ENCODE measurements around the gene CELA2A. TPM values are rescaled to one million over a fixed set of nuclear protein-coding genes. Genes with fewer than 3 reads are reported as not detected.
"Not testable (repeated sequence)": the region's sequence is repeated elsewhere in the genome, so short reads cannot be mapped to it uniquely, and the experiment has no call there.

Gene CELA2A
- polyA plus RNA-seq, 1 of the 3 experiments (the other 2 are of a cell fraction) = not detected

DNA sequence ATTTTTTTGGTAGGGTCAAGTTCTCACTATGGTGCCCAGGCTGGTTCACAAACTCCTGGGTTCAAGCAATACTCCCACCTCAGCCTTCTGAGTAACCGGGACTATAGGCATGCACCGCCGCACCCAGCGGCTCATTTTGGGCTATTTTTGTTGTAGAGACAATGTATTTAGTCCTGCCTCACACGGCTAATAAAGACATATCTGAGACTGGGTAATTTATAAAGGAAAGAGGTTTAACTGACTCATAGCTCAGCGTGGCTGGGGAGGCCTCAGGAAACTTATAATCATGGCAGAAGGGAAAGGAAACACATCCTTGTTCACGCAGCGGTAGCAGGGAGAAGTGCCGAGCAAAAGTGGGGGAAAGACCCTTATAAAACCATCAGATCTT is 4.2 kb downstream of the CELA2A start:
- no peaks in the 10 kb centered on the region for H3K9me3 ChIP-seq
- H3K27ac ChIP-seq (ENCODE audit: low read depth in 2 of 2, low read length in 1 of 2) = no peak overlapping the region
- TF ChIP-seq NFIC (IDR thresholded peaks at IDR 0.05; ENCODE audit: borderline replicate concordance) = no peak
- TF ChIP-seq RCOR1 (IDR thresholded peaks at IDR 0.05; ENCODE audit: low read length) = no peak
- TF ChIP-seq, protein P1, sequence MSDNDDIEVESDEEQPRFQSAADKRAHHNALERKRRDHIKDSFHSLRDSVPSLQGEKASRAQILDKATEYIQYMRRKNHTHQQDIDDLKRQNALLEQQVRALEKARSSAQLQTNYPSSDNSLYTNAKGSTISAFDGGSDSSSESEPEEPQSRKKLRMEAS (IDR thresholded peaks at IDR 0.05; ENCODE audit: low read depth) = no peak
- TF ChIP-seq TAF1 (IDR thresholded peaks at IDR 0.05; ENCODE audit: borderline replicate concordance, low read depth, low read length) = no peak
- TF ChIP-seq CHD2 (IDR thresholded peaks at IDR 0.05; ENCODE audit: low read length, partially characterized antibody) = no peak
- no peak for TF ChIP-seq SIN3A (IDR thresholded peaks at IDR 0.05; ENCODE audit: borderline replicate concordance, low read depth, low read length)
- no peak for TF ChIP-seq TEAD4 (IDR thresholded peaks at IDR 0.05; ENCODE audit: borderline replicate concordance, insufficient read depth)
- TF ChIP-seq, protein P2, sequence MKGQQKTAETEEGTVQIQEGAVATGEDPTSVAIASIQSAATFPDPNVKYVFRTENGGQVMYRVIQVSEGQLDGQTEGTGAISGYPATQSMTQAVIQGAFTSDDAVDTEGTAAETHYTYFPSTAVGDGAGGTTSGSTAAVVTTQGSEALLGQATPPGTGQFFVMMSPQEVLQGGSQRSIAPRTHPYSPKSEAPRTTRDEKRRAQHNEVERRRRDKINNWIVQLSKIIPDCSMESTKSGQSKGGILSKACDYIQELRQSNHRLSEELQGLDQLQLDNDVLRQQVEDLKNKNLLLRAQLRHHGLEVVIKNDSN (IDR thresholded peaks at IDR 0.05; ENCODE audit: borderline replicate concordance, low read depth) = no peak
- TF ChIP-seq YY1 (IDR thresholded peaks at IDR 0.05; ENCODE audit: low read depth) = no peak
- no peak for TF ChIP-seq EZH2phosphoT487 (IDR thresholded peaks at IDR 0.05; ENCODE audit: borderline replicate concordance, low read depth)
- TF ChIP-seq RXRA (IDR thresholded peaks at IDR 0.05; ENCODE audit: borderline replicate concordance, low read depth) = no peak
- no peak for TF ChIP-seq FOSL2 (IDR thresholded peaks at IDR 0.05; ENCODE audit: borderline replicate concordance, low read depth)
- TF ChIP-seq JUND (IDR thresholded peaks at IDR 0.05) = no peak
- TF ChIP-seq EP300 (IDR thresholded peaks at IDR 0.05; ENCODE audit: borderline replicate concordance in 1 of 2, low read depth in 1 of 2, low read length in 1 of 2) = no peak
- no peak for TF ChIP-seq FOXJ3 (CRISPR knock-in tag; IDR thresholded peaks at IDR 0.05)
- TF ChIP-seq, protein P3, sequence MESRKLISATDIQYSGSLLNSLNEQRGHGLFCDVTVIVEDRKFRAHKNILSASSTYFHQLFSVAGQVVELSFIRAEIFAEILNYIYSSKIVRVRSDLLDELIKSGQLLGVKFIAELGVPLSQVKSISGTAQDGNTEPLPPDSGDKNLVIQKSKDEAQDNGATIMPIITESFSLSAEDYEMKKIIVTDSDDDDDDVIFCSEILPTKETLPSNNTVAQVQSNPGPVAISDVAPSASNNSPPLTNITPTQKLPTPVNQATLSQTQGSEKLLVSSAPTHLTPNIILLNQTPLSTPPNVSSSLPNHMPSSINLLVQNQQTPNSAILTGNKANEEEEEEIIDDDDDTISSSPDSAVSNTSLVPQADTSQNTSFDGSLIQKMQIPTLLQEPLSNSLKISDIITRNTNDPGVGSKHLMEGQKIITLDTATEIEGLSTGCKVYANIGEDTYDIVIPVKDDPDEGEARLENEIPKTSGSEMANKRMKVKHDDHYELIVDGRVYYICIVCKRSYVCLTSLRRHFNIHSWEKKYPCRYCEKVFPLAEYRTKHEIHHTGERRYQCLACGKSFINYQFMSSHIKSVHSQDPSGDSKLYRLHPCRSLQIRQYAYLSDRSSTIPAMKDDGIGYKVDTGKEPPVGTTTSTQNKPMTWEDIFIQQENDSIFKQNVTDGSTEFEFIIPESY (IDR thresholded peaks at IDR 0.05; ENCODE audit: borderline replicate concordance, low read depth) = no peak
- H3K9me2 ChIP-seq = no peaks in the 10 kb centered on the region
- H3K79me2 ChIP-seq (ENCODE audit: insufficient read depth) = no peaks in the 10 kb centered on the region
- no peak overlapping the region for H3K4me3 ChIP-seq (ENCODE audit: low read depth in 2 of 2, low read length in 1 of 2)
- no peak for DNase-seq
- ChIA-PET POLR2A (no interaction called here), CTCF (interaction anchor here (0.9 kb wide), 1 partner anchor 40 kb away, joined by 3 read pairs; no protein-coding TSS in a partner anchor)
- peaks cover 5 to 8% of the 10 kb centered on the region in 2 experiments; a peak in 2 of 4 replicates for H3K4me1 ChIP-seq (ENCODE audit: control insufficient read depth in 1 of 2, insufficient read depth in 2 of 2, low read depth in 1 of 2, low read length in 1 of 2)
- no peak overlapping the region for H3K4me2 ChIP-seq
- 77% methylated on average over 9 of the region's 9 CpGs for WGBS (ENCODE audit: low lambda C conversion rate)
- no peaks in the 10 kb centered on the region for H3F3A ChIP-seq (replicated peaks; ENCODE audit: insufficient read depth)
- H2AFZ ChIP-seq (ENCODE audit: low read depth) = no peak overlapping the region
- H3K9ac ChIP-seq = no peak overlapping the region
- no peaks in the 10 kb centered on the region for H3K36me3 ChIP-seq (replicated peaks in 1 of 2; ENCODE audit: control insufficient read depth in 1 of 2, insufficient read depth in 2 of 2, low read length in 1 of 2)
- no peaks in the 10 kb centered on the region for H3K27me3 ChIP-seq (ENCODE audit: insufficient read depth)
- no peaks in the 10 kb centered on the region for H4K20me1 ChIP-seq (ENCODE audit: insufficient read depth)

DNA sequence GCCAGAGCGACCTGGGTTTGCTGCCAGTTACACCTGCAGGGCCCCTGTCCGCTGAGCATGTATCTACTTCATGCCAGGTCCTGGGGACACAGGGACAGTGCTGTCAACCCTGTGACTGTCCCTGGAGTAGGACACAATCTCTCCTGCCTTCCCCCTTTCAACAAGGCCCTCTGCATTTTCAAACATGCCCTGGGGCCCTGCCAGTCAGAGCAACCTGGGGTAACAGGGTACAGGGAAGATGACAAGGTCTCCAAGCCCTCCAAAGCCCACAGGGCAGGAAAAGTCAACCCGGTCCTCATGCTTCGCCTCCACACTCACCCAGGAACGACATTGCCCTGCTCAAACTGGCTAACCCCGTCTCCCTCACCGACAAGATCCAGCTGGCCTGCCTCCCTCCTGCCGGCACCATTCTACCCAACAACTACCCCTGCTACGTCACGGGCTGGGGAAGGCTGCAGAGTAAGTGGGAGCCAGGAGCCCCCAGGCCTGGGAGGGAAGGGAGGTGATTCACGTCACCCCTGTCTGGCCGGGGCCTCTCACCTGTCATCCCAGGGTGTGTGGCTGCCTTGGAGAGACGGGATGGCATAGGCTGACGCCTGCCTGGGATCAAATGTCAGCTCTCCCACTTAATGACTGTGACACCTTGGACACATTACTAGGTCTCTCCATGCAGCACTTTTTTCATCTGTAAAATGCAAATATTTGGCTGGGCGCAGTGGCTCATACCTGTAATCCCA is 6.7 kb downstream of the CELA2A start:
- 87% methylated on average over 11 of the region's 15 CpGs for WGBS (ENCODE audit: low lambda C conversion rate)
- CTCF ChIA-PET = not testable (repeated sequence)

DNA sequence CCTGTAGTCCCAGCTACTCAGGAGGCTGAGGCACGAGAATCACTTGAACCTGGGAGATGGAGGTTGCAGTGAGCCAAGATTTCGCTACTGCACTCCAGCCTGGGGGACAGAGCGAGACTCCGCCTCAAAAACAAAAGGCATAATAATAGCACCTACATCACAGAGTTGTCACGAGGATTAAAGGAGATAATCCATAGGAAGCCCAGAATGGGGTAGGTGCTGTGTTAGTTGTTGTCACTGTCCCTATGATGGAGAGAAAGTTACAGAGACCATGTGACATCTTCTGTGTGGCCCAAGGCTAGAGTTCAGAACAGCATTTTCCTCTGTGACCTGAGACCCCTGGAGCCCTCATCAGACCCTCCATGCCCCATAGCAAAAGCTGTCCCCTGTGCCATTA is 7.4 kb downstream of the CELA2A start:
- H4K20me1 ChIP-seq (ENCODE audit: insufficient read depth); H3K9ac ChIP-seq; H3K36me3 ChIP-seq (replicated peaks in 1 of 2; ENCODE audit: control insufficient read depth in 1 of 2, insufficient read depth in 2 of 2, low read length in 1 of 2); CTCF ChIA-PET; H3F3A ChIP-seq (replicated peaks; ENCODE audit: insufficient read depth); H3K4me1 ChIP-seq (ENCODE audit: control insufficient read depth in 1 of 2, insufficient read depth in 2 of 2, low read depth in 1 of 2, low read length in 1 of 2); DNase-seq; H3K79me2 ChIP-seq (ENCODE audit: insufficient read depth); H2AFZ ChIP-seq (ENCODE audit: low read depth); H3K27ac ChIP-seq (ENCODE audit: low read depth in 2 of 2, low read length in 1 of 2); H3K27me3 ChIP-seq (ENCODE audit: insufficient read depth); H3K9me2 ChIP-seq; H3K4me3 ChIP-seq (ENCODE audit: low read depth in 2 of 2, low read length in 1 of 2); H3K4me2 ChIP-seq; H3K9me3 ChIP-seq; POLR2A ChIA-PET: not testable (repeated sequence)
- WGBS (ENCODE audit: low lambda C conversion rate) = 92% methylated on average over 5 of the region's 5 CpGs

More for the DNA sequence above, 6.7 kb downstream of the CELA2A start:
- H3K79me2 ChIP-seq (ENCODE audit: insufficient read depth); H3K4me2 ChIP-seq; H3K9me2 ChIP-seq; H3K9ac ChIP-seq; H3K9me3 ChIP-seq; POLR2A ChIA-PET; H3K4me3 ChIP-seq (ENCODE audit: low read depth in 2 of 2, low read length in 1 of 2); DNase-seq; H3F3A ChIP-seq (replicated peaks; ENCODE audit: insufficient read depth); H3K36me3 ChIP-seq (replicated peaks in 1 of 2; ENCODE audit: control insufficient read depth in 1 of 2, insufficient read depth in 2 of 2, low read length in 1 of 2); H3K4me1 ChIP-seq (ENCODE audit: control insufficient read depth in 1 of 2, insufficient read depth in 2 of 2, low read depth in 1 of 2, low read length in 1 of 2); H4K20me1 ChIP-seq (ENCODE audit: insufficient read depth); H2AFZ ChIP-seq (ENCODE audit: low read depth); H3K27ac ChIP-seq (ENCODE audit: low read depth in 2 of 2, low read length in 1 of 2); H3K27me3 ChIP-seq (ENCODE audit: insufficient read depth): not testable (repeated sequence)

All from SK-N-SH (cell line).